Measurements from ENCODE around the gene INSL3. TPM values are rescaled to one million over a fixed set of nuclear protein-coding genes. Genes with fewer than 3 reads are reported as not detected.

INSL3 gene
- total and polyA plus RNA-seq, 2 donors (not counting 3 experiments of a cell fraction or from before 2014, with no cell fraction given): not detected

DNA sequence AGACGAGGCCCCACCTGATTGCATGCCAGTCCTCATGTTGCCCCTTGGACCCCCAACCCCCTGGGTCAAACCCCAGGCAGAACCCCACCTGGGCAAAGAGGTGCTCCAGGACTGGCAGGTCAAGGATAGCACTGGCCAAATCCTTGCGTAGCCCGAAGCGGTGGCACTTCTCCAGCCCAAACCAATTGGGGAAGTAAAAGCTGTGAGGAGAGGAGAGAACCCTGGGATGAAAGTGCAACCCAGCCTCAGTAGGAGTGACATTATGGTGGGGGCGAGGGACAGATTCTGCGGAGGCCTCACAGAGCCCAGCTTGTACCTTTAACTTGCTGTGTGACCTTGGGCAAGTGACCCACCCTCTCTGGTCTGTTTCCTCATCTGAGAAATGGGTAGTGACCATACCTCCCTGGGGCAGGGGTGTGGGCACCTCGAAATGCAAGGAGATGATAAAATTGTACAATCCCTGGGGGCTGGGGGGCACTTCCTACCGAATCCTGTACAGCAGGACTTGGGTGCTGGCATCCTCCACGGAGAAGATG is 22.0 kb upstream of the INSL3 start:
- ChIA-PET POLR2A (interaction anchor here (0.8 kb wide), 1 partner anchor 16 kb away, joined by 5 read pairs; the partner anchor contains the start of gene RPL18A), CTCF (no interaction called here)
- intact Hi-C loops (cut with micrococcal nuclease): no loop called here
- BruUV-seq (replicated peaks): no TSS peak
- H3K27ac ChIP-seq (ENCODE audit: insufficient read depth, low read depth, low read length): no peak overlapping the region
- H3K4me3 ChIP-seq (replicated peaks in 1 of 3; ENCODE audit: insufficient read depth in 1 of 3, low read depth in 1 of 3, low read length in 3 of 3): no peak overlapping the region
- no peaks in the 10 kb centered on the region for H3K27me3 ChIP-seq (ENCODE audit: control insufficient read depth in 2 of 2, insufficient read depth in 2 of 2, low read length in 2 of 2)
- no peaks in the 10 kb centered on the region for H3K79me2 ChIP-seq (ENCODE audit: control insufficient read depth, insufficient read depth, low read length)
- FAIRE-seq: no peak
- dilution Hi-C loops (cut with MboI; ENCODE audit: extremely low pct_ligation_motif_present, low sequenced_read_pairs): no loop called here
- no peaks in the 10 kb centered on the region for H4K20me1 ChIP-seq (replicated peaks; ENCODE audit: control insufficient read depth, extremely low read depth, insufficient read depth, low read length)
- no peak for DNase-seq (ENCODE audit: low read depth, low spot score)
- H3K4me2 ChIP-seq (ENCODE audit: insufficient read depth, low read length): no peak overlapping the region
- no peaks in the 10 kb centered on the region for H3K9me3 ChIP-seq (replicated peaks; ENCODE audit: control insufficient read depth, insufficient read depth, low read length)
- H3K9me1 ChIP-seq (replicated peaks; ENCODE audit: control insufficient read depth, extremely low read depth, insufficient read depth, low read length): no peaks in the 10 kb centered on the region
- no peak overlapping the region for H3K9ac ChIP-seq (replicated peaks; ENCODE audit: extremely low read depth, insufficient read depth, low read length)
- peaks cover 9% of the 10 kb centered on the region for H3K4me1 ChIP-seq (ENCODE audit: control insufficient read depth, extremely low read depth, insufficient read depth, low read length)
- TF ChIP-seq POLR2A (IDR thresholded peaks at IDR 0.05; ENCODE audit: low read depth, low read length) (no peak), POLR2AphosphoS5 (IDR thresholded peaks at IDR 0.05; ENCODE audit: insufficient read depth, low read depth, low read length) (no peak), MYC (IDR thresholded peaks at IDR 0.05; ENCODE audit: low read depth, low read length) (no peak), EZH2 (IDR thresholded peaks at IDR 0.05; ENCODE audit: borderline replicate concordance, low read depth, low read length, severe bottlenecking) (no peak), GATA2 (IDR thresholded peaks at IDR 0.05; ENCODE audit: insufficient read depth, insufficient read length, low read depth, low read length) (no peak), JUN (IDR thresholded peaks at IDR 0.05; ENCODE audit: borderline replicate concordance, insufficient read depth, insufficient read length, low read depth) (no peak), FOS (IDR thresholded peaks at IDR 0.05; ENCODE audit: borderline replicate concordance, insufficient read depth, low read length) (no peak)
- TF ChIP-seq, protein P1, sequence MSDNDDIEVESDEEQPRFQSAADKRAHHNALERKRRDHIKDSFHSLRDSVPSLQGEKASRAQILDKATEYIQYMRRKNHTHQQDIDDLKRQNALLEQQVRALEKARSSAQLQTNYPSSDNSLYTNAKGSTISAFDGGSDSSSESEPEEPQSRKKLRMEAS (IDR thresholded peaks at IDR 0.05; ENCODE audit: insufficient read depth, insufficient read length): no peak
- TF ChIP-seq, protein P2, sequence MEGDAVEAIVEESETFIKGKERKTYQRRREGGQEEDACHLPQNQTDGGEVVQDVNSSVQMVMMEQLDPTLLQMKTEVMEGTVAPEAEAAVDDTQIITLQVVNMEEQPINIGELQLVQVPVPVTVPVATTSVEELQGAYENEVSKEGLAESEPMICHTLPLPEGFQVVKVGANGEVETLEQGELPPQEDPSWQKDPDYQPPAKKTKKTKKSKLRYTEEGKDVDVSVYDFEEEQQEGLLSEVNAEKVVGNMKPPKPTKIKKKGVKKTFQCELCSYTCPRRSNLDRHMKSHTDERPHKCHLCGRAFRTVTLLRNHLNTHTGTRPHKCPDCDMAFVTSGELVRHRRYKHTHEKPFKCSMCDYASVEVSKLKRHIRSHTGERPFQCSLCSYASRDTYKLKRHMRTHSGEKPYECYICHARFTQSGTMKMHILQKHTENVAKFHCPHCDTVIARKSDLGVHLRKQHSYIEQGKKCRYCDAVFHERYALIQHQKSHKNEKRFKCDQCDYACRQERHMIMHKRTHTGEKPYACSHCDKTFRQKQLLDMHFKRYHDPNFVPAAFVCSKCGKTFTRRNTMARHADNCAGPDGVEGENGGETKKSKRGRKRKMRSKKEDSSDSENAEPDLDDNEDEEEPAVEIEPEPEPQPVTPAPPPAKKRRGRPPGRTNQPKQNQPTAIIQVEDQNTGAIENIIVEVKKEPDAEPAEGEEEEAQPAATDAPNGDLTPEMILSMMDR (IDR thresholded peaks at IDR 0.05; ENCODE audit: extremely low read depth in 1 of 2, insufficient read depth in 1 of 2, low read depth in 1 of 2, low read length in 2 of 2): no peak
- no peak overlapping the region for H2AFZ ChIP-seq (ENCODE audit: low read depth, low read length)
- H3K36me3 ChIP-seq (ENCODE audit: control insufficient read depth in 2 of 2, extremely low read depth in 1 of 2, insufficient read depth in 2 of 2, low read length in 2 of 2): no peaks in the 10 kb centered on the region
